ENCODE measurements around the gene C18orf32. TPM values are rescaled to one million over a fixed set of nuclear protein-coding genes. Genes with fewer than 3 reads are reported as not detected.

The C18orf32 gene
- total RNA-seq, 4 donors from 2014 or later = 10.0 to 50.2 (median 28.1) TPM

DNA sequence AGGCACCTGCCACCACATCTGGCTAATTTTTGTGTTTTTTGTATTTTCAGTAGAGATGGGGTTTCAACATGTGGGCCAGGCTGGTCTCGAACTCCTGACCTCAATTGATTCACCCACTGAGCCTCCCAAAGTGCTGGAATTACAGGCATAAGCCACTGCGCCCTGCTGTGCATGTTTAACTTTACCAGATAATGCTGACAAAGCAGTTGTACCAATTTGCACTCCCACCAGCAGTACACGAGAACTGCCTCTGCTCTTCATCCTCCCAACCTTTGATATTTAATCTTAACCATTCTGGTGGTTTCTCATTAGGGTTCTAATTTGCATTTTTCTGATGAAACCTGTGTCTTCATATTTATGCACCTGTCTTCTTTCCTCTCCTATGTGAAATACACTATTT, 14.6 kb downstream of the C18orf32 start:
- WGBS, 2 donors (ENCODE audit: low coverage in 1 of 2) = 78 to 86% methylated on average over 1 to 3 of the region's 3 CpGs
- in situ Hi-C loops (cut with MboI; ENCODE audit: low pct_ligation_motif_present in 1 of 4, low pct_unique_long_range_greater_than_20kb in 1 of 4, low sequenced_read_pairs in 3 of 4) = no loop called here

DNA sequence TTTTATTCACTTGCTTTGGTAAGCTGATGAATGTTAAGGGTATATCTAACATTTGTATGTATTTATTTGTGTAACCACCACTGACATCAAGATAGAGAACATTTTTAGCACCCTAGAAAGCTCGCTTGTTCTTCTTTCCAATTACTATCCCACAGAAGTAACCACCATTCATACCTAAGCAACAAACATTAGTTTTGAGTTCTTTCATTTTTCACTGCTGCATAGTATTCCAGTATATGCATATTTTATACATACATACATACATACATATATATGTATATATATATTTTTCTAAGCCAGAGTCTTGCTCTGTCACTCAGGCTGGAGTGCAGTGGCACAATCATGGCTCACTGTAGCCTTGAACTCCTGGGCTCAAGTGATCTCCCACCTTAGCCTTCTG, 15.5 kb downstream of the C18orf32 start:
- TF ChIP-seq EP300 (IDR thresholded peaks at IDR 0.05; ENCODE audit: low read depth) (no peak), POLR2AphosphoS5 (IDR thresholded peaks at IDR 0.05) (no peak), CTCF (IDR thresholded peaks at IDR 0.05) (no peak), POLR2A (IDR thresholded peaks at IDR 0.05) (no peak)
- Histone ChIP-seq H3K27me3 (no peaks in the 10 kb centered on the region), H3K27ac (no peak overlapping the region), H3K9me3 (no peaks in the 10 kb centered on the region), H3K36me3 (no peaks in the 10 kb centered on the region), H3K4me1 (no peaks in the 10 kb centered on the region), H3K4me3 (no peak overlapping the region)
- DNase-seq = no peak
- in situ Hi-C loops (cut with MboI; ENCODE audit: low pct_ligation_motif_present in 1 of 4, low pct_unique_long_range_greater_than_20kb in 1 of 4, low sequenced_read_pairs in 3 of 4) = no loop called here
- intact Hi-C loops (cut with DNase I; ENCODE audit: low total_unique reads) = no loop called here
- WGBS, 2 donors (ENCODE audit: low coverage in 1 of 2) = 88 to 91% methylated on average over 1 of the region's 1 CpG

More for the DNA sequence above, 14.6 kb downstream of the C18orf32 start:
- DNase-seq = no peak
- Histone ChIP-seq H3K36me3 (no peaks in the 10 kb centered on the region), H3K27me3 (no peaks in the 10 kb centered on the region), H3K4me3 (no peak overlapping the region), H3K27ac (no peak overlapping the region), H3K9me3 (no peaks in the 10 kb centered on the region), H3K4me1 (no peaks in the 10 kb centered on the region)
- no peak for TF ChIP-seq EP300 (IDR thresholded peaks at IDR 0.05; ENCODE audit: low read depth)
- TF ChIP-seq CTCF (IDR thresholded peaks at IDR 0.05) = no peak
- no peak for TF ChIP-seq POLR2AphosphoS5 (IDR thresholded peaks at IDR 0.05)
- TF ChIP-seq POLR2A (IDR thresholded peaks at IDR 0.05) = no peak
- intact Hi-C loops (cut with DNase I; ENCODE audit: low total_unique reads) = no loop called here

DNA sequence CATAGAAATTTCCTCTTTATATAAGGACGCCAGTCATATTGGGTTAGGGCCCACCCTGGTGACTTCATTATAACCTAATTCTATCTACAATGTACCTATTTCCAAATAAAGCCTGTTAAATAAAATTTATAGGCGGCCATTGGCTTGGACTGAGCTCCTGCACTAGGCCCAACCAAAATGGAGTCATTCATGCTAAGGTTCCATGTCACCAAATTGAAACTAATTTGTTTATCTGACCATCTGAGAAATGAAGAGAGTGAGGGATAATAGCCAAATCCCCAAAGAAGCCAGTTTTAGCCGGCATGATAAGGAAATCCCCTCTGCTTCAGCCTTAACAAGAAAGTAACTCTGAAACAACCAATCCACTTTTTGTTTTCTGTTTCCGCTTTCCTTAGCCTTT, 19.4 kb downstream of the C18orf32 start:
- Histone ChIP-seq H3K27me3 (no peaks in the 10 kb centered on the region), H3K36me3 (no peaks in the 10 kb centered on the region), H3K4me3 (no peak overlapping the region), H3K27ac (no peak overlapping the region), H3K4me1 (no peaks in the 10 kb centered on the region), H3K9me3 (no peaks in the 10 kb centered on the region)
- DNase-seq = no peak
- no peak for TF ChIP-seq EP300 (IDR thresholded peaks at IDR 0.05; ENCODE audit: low read depth)
- no peak for TF ChIP-seq POLR2A (IDR thresholded peaks at IDR 0.05)
- TF ChIP-seq CTCF (IDR thresholded peaks at IDR 0.05) = no peak
- TF ChIP-seq POLR2AphosphoS5 (IDR thresholded peaks at IDR 0.05) = no peak
- WGBS, 2 donors (ENCODE audit: low coverage in 1 of 2) = 75 to 91% methylated on average over 2 to 4 of the region's 4 CpGs
- in situ Hi-C loops (cut with MboI; ENCODE audit: low pct_ligation_motif_present in 1 of 4, low pct_unique_long_range_greater_than_20kb in 1 of 4, low sequenced_read_pairs in 3 of 4) = no loop called here
- intact Hi-C loops (cut with DNase I; ENCODE audit: low total_unique reads) = no loop called here

DNA sequence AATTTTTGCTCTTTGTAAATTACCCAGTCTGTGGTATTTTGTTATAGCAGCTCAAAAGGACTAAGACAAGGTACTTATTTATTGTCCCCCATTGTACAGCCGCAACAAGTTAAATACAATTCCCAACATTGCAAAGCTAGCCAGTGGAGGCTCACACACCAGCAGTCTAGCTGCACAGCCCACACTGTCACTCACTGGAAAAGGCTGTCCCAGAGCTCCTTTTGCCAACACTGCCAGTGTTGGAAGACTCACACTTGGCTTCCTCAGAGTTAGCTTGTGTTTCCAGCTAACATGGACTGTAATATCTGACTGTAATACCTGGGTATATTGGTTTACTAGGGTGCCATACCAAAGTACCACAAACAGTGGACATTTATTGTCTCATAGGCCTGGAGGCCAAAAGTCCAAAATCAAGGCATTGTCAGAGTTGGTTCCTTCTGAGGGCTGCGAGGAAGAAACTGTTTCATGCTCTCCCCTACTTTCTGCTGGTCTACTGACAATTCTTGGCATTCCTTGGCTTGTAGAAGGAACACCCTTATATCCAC, 19.9 kb downstream of the C18orf32 start:
- H3K36me3 ChIP-seq = no peaks in the 10 kb centered on the region
- in situ Hi-C loops (cut with MboI; ENCODE audit: low pct_ligation_motif_present in 1 of 4, low pct_unique_long_range_greater_than_20kb in 1 of 4, low sequenced_read_pairs in 3 of 4) = no loop called here

More for the DNA sequence above, 19.9 kb downstream of the C18orf32 start:
- no peaks in the 10 kb centered on the region for H3K27me3 ChIP-seq
- TF ChIP-seq CTCF (IDR thresholded peaks at IDR 0.05) = no peak
- TF ChIP-seq POLR2AphosphoS5 (IDR thresholded peaks at IDR 0.05) = no peak
- TF ChIP-seq POLR2A (IDR thresholded peaks at IDR 0.05) = no peak
- no peak for TF ChIP-seq EP300 (IDR thresholded peaks at IDR 0.05; ENCODE audit: low read depth)
- intact Hi-C loops (cut with DNase I; ENCODE audit: low total_unique reads) = no loop called here
- no peak overlapping the region for H3K4me3 ChIP-seq
- no peaks in the 10 kb centered on the region for H3K4me1 ChIP-seq
- H3K27ac ChIP-seq = no peak overlapping the region
- no peak for DNase-seq
- no peaks in the 10 kb centered on the region for H3K9me3 ChIP-seq
- 73 to 100% methylated on average over 1 to 2 of the region's 2 CpGs for WGBS, 2 donors (ENCODE audit: low coverage in 1 of 2)

Measured in transverse colon (tissue), 4 donors.